Middle frontal gyrus (tissue), 1 donor: ENCODE data around the gene COL8A1.

Experiments
- DNase-seq: peaks from one replicate; pipeline ENCODE4 v3.0.0-alpha.2; 2015; ENCODE audit warnings: low spot score; ENCODE audit errors: extremely low spot score

Gene COL8A1

DNA sequence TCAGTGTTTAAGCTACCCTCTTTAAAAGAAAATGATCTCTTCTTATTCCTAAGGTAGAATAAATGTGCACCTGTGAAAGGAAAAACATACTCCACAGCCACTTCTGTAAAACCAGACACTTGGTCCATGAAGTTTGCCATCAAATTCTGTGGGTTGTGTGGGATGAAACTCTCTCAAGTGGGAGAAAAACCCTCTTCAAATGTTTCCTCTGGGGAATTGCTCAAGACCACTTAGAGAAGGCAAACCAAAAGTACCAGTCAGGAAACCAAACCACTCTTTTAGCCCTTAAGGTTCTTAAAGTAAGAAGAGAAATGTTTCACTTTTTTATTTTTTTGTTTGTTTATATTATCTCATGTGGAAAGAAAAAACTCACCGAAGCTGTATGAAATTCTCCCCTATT is 1.2 kb downstream of the COL8A1 start:
- no peak for DNase-seq

DNA sequence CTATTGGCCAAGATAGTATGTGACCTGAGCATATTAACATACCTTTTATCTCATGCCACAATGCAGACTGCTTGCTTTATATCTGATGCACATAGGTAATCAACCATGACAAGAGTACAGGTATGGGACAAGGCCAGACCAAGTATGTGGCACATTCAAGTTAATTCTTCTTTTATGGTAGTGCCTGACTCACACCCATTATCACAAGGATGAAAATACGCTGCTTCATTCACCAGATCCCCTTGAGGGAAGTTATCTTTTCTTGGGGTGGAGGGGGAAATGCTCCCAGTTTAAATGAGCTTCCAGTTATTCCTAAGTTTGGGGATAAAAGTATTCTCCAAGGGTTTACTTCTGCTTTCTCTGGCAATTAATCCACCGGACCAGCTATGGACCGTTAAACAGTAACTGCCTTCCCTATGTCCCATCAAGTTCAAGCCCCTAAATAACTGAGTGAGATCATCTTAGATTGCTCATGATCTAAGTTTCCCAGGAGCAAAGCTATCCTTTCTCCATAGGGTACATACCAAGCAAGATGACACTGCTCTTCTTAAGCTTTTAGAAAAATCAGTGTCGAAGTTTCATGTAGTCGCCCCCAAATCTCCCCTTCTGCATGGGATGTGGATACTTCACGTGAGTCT is 1.9 kb downstream of the COL8A1 start:
- DNase-seq = no peak

DNA sequence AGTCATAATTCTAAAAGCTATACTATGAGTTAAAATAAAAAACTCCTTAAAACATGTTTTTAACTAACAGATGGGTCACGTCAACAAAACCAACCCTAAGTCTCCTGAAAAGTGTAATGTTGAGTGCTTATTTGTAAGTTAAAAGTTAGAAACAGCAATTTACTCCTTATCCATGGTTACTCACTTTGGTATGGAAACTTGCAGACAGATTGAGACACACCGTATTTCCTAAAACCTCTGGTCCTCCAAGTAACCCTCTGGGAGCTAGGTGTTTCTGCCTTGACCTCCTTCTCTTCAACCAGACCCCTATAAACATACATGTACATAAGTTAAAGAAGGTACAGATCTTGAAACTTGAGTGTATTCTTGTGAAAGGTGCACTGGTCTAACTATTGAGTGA is 3.1 kb downstream of the COL8A1 start:
- no peak for DNase-seq

DNA sequence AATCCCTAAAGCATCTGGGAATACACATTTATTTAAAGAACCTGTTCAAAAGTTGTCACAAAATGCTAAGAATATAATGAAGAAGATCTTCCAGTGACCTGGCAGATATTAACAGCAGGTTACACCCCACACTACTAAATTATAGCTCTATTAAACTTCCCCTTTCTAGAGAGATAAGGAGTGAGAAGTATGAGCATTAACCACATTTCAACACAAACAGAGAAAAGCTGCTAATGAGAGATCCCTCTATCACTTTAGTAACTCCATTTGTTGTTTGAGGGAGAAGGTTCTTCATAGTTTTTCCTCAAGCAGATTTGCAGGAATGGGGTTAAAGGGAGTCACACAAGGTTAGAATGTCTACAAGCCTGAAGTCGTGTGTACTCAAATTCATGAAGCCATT is 3.6 kb downstream of the COL8A1 start:
- no peak for DNase-seq

DNA sequence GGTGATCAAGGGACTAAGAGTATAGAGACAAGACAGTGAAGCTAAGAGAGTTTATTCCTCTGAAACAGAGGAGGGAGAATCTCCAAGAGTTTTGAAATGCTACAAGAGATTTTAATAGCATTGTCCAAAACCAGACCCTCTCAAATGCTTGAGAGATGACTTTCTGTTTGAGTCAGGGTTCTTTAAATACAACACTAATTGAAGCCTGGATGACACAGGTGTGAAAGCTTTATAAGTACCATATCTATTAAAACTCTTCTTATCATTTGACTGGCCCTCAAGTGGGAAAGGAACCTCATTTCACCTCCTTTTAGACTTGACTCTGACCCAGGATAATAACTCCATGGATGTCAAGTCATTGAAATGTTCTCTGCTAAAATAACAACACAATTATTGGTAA is 5.6 kb downstream of the COL8A1 start:
- DNase-seq = no peak

DNA sequence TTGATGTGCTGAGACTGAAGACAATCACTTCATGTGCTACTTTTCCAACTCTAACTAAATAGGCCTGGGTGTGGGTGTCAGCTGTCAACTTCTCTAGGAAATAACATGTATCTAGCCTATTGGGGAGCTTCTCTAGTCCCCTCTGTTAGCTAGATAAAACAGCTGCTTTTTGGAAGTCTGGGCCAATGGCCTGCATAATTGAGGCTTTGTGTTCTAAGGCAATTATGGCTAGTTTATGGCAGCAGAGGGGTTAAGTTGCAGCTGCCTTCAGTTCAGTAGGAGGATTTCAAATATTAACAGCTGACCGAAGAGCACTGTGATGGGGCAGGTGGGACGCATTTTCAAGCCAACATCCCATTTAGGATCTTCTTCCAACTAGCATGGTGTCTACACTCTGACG is 6.4 kb downstream of the COL8A1 start:
- DNase-seq = no peak

DNA sequence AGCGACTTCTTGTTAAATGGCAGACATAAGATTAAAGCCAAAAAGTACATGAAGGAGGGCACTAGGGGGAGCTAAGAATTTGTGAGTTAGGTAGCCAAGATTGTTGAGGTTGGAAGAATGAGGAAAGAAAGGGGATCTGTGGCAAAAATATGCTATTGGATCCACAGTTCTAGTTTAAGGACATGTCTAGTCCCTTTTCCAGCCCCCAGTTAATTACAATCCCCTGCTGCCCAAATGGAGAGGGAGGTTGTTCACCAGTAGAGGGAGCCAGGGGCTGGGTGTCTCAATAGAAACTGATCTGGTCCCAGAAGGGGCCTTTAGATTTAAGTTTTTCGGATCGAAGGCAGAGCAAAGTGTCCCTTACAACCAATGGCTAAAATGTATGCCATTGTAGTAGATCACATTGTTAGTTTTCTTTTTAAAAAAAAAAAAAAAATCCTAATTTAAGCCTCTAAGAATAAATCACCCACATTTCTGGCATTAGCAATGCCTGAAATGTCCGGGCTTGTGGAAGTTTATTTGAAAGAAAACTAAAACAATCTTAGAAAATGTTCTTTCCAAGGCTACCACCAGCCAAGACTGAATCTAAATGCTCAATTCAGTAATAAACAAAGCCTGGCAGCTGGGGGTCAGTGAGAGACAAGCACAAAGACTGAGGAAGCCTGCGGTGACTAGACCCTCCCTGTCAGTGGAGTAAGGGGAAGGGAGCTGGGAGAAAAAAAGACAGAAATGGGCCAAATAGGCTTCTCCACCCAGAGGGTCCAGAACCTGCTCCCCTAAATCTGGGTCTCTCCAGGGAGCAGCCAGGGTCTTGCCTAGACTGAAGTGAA is 7.1 kb downstream of the COL8A1 start:
- no peak for DNase-seq

DNA sequence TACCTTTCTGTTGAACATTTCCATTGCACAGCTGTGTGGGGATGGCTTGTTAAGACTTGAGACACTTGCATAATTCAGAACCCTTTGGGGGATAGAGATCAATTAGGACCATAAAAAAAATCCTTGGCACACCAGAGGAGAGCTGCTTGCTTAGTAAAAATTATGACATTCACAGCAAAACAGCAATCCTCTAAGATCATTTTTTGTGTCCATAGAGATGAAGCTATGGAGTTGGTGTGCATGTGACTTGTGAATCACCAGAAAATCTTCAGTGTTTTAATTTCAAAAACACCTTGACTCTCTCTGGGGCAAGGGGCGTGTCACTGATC is 7.7 kb downstream of the COL8A1 start:
- DNase-seq = no peak

DNA sequence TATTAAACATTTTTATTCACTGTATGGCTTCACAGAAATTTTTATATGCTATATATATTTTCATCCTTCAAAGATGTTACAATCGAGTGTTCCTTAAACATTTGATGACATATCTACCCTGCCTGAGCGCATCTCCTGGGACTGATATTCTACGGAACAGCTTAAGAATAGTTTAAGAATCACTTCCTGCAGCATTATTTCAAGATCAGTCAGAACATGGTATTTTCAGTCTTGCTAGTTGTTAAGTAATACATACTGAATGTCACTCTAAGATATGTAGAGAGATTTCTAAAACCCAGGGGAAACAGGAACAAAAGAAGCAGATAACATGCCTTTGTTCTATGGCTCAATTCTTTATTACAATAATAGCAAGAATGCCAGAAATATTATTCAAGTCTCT is 8.7 kb downstream of the COL8A1 start:
- no peak for DNase-seq

DNA sequence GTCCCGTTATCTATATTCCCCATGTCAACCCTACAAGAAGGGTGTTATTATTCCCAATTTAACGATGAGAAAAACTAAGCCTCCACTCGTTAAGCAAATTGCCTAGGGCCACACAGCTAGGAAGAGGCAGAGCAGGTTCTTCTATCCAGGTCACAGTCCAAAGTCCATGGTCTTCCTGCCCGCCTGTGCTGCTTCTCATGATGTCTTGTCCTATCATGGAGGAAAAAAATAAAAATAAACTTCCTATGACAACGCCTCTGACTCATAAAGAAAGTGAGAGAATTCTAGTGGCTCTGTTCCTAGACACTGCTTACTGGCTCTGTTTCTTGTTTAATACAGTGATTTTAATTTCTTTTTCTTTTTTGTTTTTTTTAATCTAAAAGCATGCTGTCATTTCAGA is 9.7 kb downstream of the COL8A1 start:
- DNase-seq = no peak

DNA sequence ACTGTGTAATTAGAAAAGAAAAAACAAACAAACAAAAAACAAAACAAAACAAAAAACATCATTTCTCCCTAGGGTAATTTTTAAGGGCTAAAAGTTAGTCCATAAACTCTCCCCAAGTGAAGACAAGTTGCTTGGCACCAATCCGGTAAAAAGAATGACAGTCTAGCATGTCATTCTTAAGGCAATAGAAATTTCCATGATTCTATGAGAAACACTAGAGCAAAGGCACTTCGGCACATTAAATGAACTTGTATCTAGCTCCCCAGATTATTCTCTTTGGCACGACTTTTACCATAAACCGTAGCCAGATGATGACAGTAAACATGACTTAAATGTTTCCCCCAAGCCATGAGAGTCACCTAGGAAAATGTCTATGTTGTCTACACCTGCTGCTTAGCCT is 10.1 kb downstream of the COL8A1 start:
- no peak for DNase-seq

DNA sequence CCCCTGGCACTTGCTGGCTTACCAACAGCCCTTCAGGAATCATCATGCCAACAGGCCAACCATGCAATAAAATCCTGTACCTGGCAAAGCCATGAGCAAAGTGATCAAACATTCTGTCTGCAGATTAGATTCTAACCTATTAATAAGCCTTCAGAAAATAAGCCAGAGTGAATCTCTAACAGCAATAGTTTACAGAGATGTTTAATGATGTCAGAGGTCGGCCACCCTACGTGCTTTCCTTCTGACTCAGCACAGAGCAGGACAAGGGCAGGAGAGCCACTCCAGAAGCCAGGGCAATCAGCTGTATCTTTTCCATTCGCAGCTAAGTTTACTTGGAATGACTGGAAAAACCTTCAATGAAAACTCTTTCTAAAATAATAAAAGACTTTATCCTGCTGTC is 13.1 kb downstream of the COL8A1 start:
- DNase-seq = no peak

DNA sequence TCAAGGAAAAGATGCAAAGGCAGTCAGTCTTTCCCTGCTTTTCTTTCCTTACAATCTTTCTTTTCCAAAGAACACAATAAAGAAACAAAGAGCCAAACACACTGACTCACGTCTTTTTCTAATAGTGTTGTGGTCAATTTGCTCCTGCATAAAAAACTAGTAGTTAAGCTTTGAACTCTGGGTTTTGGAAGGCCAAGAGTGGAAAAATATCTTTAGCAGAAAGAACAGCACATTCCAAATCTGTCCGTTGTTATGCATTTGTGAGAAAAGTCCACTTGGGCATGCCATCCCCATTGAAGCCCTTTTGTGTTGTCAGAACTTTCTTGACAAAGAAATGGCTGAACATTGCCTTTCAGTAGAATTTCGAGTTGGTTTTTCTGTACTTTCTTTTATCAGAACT is 18.2 kb downstream of the COL8A1 start:
- DNase-seq = no peak

DNA sequence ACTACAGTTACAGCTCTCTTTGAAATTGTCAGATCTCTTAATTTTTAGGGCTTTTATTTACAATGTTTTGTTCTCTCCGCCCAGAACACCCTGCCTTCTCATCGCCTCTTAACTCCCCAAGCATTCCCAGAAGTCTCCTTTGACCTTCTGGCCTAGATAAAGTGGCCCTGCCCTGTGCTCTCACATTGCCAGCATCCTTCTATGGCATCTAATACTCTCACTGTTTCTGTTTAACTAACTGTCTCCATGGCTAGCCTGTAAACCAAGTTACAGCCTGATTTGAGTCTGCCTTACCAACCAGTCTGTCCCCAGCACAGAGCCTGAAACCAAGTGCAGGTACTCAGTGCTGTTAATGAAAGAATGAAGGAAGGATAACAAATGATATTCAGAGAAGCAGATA is 19.9 kb downstream of the COL8A1 start:
- no peak for DNase-seq

DNA sequence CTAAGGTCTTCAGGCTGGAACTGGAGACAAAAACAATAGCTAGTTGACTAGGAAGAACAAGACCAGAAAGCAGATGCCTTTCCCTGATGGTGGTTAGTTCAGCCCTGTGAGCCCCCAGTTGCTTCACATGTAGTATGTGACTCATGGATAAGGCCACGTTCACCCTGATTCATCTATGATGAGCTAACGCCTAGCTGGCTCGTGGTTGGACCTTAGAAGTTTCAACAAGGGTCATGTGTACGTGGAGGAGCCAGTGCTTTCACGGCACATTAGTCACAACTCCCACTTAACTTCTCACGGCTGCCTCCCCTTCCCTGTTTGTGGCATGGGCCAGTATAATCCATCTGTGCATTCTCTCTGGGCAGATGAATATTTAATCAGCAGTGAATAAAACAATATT is 20.6 kb downstream of the COL8A1 start:
- DNase-seq = no peak

DNA sequence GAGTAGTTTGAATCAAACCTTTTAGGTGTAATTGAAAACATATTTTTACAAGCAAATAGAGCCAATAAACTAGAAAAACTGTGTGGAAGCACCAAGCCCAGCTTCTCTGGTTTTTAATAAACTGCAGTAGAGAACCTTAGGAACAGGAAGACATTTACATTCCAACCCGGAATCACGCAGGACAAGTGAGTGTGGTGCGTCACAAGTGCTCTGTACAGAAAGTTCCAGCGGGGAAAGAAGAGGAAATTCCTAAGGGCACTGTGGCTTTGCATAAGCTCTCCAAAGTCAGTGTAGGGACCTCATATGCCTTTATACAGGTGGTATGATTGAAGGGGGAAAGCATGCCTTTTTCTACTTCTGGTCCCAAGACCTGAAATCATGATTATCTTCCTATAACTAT is 21.6 kb downstream of the COL8A1 start:
- DNase-seq = no peak

DNA sequence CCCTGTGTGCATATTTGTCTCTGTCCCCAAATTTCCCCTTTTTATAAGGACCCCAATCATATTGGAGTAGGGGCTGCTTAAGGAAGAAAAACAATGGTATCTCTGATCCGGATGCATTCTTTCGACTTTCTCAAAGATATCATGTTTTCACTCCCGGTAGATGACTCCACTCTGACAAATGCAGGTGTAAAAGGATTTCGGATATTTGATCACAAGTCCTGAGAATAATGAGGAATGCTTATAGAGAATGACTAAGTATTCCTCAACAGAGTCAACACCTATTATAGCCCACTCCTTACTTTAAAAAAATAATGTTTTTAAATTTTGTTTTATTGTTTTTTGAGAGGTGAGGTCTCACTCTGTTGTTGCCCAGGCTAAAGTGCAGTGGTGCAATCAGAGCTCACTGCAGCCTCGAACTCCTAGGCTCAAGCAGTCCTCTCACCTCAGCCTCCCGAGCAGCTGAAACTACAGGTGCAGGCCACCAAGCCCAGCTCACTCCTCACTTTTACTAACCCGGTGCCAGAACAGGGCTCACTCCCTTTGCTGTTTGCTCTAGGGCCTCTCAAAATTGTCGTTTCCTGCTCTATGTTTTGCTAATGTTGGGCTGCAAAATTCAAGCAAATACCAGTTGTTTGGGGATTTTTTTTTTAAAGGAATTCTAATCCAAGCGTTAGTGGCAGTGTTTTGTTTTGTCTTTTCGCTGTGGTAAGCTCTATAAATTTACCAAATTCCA is 24.6 kb downstream of the COL8A1 start:
- DNase-seq = no peak

DNA sequence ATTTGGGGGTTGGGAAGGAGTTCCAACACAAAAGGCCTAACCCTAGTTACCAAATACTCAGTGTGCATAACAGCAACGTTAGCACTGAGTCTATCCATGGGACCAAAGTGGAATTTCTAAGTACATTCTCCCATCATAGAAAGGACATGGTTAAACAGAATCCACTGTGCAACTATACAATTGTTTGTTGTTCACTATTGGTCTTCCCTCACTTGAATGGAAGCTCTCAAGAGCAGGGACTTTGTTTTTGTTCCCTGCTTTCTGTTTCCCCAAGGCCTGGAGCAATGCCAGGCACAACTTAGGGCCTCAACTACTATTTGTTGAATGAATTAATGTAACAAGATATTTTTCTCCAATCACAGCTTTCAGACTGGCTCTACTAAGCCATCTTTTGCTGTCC is 25.6 kb downstream of the COL8A1 start:
- DNase-seq = no peak

DNA sequence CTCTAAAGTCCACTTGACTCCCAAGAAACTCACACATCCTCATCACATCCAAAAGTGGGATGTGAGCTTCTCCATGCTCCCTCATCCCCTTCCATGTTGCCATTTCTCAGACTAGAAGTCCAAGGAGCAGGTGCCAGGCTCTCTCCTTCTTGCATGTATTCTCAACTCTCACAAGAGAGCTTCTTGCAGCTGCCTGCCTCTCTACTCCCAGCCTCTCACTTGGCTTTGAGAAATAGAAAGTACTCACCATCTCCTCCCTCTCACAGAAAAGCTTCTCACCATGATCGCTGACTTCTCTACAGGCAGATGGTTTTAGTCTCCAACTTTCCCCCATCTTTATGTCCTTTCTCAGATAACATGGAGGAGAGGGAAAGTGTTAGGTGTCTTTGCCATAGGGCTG is 26.6 kb downstream of the COL8A1 start:
- no peak for DNase-seq

DNA sequence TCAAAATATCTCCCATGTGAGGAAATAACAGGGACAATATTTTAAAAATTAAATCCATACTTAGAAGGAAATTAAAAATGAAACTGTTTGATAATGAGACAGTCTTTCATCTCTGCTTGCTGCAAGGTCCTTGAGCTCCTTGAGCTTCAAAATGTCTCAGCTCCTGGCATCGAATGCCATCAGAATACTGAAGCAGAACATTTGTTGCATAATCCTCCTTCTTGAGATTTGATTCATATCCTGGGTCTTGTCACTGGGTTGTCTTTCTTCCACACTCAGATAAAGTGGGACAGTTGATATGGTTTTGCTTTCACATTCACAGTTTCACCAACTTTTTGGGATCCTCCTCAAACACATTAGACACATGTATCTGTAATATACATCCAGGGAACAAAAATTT is 27.8 kb downstream of the COL8A1 start:
- DNase-seq = no peak

DNA sequence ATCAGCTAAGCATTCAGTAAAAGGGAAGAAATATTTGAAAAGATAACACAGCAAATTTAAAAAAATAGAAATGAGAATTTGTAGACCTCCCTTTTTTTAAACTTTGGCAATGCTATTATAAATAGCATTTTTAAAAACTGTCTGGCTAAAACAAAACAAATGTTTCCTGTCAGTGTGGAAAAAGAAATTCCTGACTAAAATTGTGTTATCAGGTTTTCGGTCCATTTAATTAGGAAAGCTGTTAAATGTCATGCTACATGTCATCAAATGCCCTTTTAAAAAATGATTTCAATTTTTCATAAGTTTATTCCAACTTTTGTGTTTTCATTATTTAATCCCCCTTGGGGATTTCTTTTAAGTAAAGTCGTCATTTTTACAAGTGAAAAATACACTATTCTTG is 29.6 kb downstream of the COL8A1 start:
- no peak for DNase-seq

DNA sequence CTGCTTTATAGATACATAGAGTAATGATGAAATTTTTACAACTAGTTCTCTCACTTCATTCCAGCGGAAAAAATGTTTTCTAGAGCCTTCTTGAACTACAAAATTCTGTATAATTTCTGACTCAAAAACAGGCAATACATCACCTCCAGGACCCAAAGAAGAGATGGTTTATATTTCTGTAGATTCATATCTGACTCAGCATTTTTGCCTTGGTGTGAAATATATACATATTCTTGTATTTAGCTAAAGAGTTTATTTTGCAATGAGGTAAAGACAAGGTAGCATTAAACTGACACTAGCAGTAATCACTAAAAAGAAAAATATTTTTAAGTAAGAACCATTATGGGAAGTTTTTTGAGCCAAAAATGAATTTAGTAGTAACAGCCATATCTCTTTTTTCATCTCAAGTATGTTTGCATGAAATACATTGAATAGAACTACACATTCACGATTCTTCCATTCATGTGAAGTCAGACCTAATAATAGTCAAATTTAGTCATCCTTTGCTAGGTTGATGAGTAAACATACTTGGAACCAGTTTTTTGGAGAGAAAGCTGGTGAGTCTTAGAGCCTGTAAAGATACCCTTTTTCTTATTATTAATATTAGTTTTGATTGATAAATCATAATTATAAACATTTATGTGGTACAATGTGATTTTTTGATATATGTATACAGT is 31.6 kb downstream of the COL8A1 start:
- no peak for DNase-seq
